ENCODE measurements around the gene ATP5F1D. TPM values are rescaled to one million over a fixed set of nuclear protein-coding genes. Genes with fewer than 3 reads are reported as not detected.
A peak's percentile ranks its signal among the peaks of the same experiment; 100 is the strongest.

Gene ATP5F1D
- total RNA-seq, 1 experiment from 2014 or later, result 126 TPM

DNA sequence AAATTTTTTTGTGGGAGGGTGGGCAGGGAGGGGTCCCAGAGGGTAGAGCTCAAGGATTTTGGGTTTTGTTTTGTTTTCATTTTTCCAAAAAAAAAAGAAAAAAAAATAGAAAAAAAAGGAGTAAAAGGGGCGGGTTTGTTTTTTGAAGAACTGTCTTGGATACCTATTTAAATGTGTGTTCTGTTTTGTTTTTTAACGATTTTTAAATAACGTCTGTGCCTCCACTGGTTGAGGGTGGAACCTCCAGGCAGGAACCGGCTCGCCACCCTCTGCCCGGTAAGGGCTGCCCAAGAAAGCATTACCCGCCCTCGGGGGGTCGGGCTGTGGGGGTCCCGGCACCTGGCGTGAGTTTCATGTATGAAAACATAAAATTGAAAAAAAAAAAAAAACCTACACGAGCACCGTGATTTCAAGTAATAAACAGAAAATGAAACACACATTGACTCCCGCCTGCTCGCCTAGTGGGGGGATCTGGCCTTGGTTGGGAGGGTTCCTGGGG, 17.2 kb downstream of the ATP5F1D start:
- CTCF ChIA-PET, result interaction anchor here (0.6 to 5.2 kb wide), 2 partner anchors 15 kb away, joined by 3 to 41 read pairs; no protein-coding TSS in a partner anchor
- Mint-ChIP-seq H3K27ac (ENCODE audit: unreplicated experiment) (peak overlapping the region; percentile 98), H3K4me3 (ENCODE audit: unreplicated experiment) (peak overlapping the region; percentile 78), H3K9me3 (ENCODE audit: unreplicated experiment) (no peaks in the 10 kb centered on the region), H3K4me1 (ENCODE audit: low read depth, unreplicated experiment) (peaks cover 18% of the 10 kb centered on the region), H3K27me3 (ENCODE audit: insufficient read depth, unreplicated experiment) (no peaks in the 10 kb centered on the region), H3K36me3 (ENCODE audit: insufficient read depth, unreplicated experiment) (peaks cover 93% of the 10 kb centered on the region)
- Histone ChIP-seq H3K4me3 (ENCODE audit: low read depth, low read length) (peak overlapping the region; percentile 28), H3K4me1 (peaks cover 75% of the 10 kb centered on the region), H3K27me3 (replicated peaks; ENCODE audit: control insufficient read depth, insufficient read depth, low read length) (no peaks in the 10 kb centered on the region), H3K36me3 (ENCODE audit: control insufficient read depth, insufficient read depth, low read length) (peaks cover 13% of the 10 kb centered on the region), H3K9me3 (no peaks in the 10 kb centered on the region)
- TF ChIP-seq, protein P1, sequence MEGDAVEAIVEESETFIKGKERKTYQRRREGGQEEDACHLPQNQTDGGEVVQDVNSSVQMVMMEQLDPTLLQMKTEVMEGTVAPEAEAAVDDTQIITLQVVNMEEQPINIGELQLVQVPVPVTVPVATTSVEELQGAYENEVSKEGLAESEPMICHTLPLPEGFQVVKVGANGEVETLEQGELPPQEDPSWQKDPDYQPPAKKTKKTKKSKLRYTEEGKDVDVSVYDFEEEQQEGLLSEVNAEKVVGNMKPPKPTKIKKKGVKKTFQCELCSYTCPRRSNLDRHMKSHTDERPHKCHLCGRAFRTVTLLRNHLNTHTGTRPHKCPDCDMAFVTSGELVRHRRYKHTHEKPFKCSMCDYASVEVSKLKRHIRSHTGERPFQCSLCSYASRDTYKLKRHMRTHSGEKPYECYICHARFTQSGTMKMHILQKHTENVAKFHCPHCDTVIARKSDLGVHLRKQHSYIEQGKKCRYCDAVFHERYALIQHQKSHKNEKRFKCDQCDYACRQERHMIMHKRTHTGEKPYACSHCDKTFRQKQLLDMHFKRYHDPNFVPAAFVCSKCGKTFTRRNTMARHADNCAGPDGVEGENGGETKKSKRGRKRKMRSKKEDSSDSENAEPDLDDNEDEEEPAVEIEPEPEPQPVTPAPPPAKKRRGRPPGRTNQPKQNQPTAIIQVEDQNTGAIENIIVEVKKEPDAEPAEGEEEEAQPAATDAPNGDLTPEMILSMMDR (IDR thresholded peaks at IDR 0.05; ENCODE audit: insufficient read depth in 1 of 2, low read depth in 1 of 2, low read length in 1 of 2, severe bottlenecking in 1 of 2, unreplicated experiment in 1 of 2), result no peak
- intact Hi-C loops (cut with micrococcal nuclease; ENCODE audit: unreplicated experiment), result loop anchor here (1.0 kb wide), 2 partner anchors 7 to 11 kb away; partner anchors contain the start of gene CIRBP
- DNase-seq, result no peak
- POLR2A ChIA-PET, result interaction anchor here (1.2 to 3.1 kb wide), 2 partner anchors 10 to 14 kb away, joined by 5 to 62 read pairs; partner anchors contain the start of gene CIRBP
- no TSS peak for BruUV-seq (replicated peaks)

DNA sequence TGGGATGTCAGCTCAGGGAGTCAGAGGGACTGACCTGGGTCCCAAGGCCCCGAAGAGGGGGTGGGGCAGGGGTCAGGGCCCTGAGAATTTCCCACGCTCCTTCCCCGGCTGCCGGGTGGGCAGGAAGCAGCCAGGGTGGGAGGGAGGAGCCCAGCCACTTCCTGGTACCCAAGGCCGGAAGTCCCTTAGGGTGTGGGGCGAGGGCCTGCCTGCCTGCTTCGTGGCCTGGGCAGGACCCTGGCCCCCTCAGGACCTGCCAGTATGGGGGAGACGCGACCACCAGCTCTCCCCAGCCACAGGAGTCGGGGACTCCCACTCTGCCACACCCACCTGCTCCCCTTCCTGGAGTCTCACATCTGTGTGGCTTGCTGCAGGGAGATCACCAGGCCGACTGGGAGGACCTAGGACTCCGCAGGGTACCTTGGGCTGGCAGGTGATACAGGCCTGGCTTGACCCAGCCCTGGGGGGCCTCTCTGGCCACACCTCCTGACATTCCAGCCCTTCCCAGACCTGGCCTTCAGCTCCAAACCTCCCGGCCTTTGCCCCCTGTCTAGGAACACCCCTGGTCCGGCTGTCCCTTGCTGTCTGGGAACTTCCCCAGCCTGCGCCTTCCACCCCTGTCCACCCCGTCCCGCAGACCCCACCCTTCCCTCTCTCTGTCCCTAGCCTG, 17.8 kb downstream of the ATP5F1D start:
- BruUV-seq (replicated peaks), result TSS peak; percentile 88

More for the DNA sequence above, 17.8 kb downstream of the ATP5F1D start:
- Mint-ChIP-seq H3K27me3 (ENCODE audit: insufficient read depth, unreplicated experiment) (no peaks in the 10 kb centered on the region), H3K27ac (ENCODE audit: unreplicated experiment) (peak overlapping the region; percentile 98), H3K9me3 (ENCODE audit: unreplicated experiment) (no peaks in the 10 kb centered on the region), H3K4me3 (ENCODE audit: unreplicated experiment) (peak overlapping the region; percentile 78), H3K4me1 (ENCODE audit: low read depth, unreplicated experiment) (peaks cover 18% of the 10 kb centered on the region), H3K36me3 (ENCODE audit: insufficient read depth, unreplicated experiment) (peaks cover 91% of the 10 kb centered on the region)
- Histone ChIP-seq H3K4me3 (ENCODE audit: low read depth, low read length) (peak overlapping the region; percentile 28), H3K27me3 (replicated peaks; ENCODE audit: control insufficient read depth, insufficient read depth, low read length) (no peaks in the 10 kb centered on the region), H3K36me3 (ENCODE audit: control insufficient read depth, insufficient read depth, low read length) (peaks cover 13% of the 10 kb centered on the region), H3K4me1 (peaks cover 72% of the 10 kb centered on the region), H3K9me3 (no peaks in the 10 kb centered on the region)
- peak; percentile 96 to 97 for DNase-seq
- intact Hi-C loops (cut with micrococcal nuclease; ENCODE audit: unreplicated experiment), result loop anchor here (1.0 kb wide), 2 partner anchors 8 to 10 kb away; partner anchors contain the start of gene CIRBP
- TF ChIP-seq, protein P1 (IDR thresholded peaks at IDR 0.05; ENCODE audit: insufficient read depth in 1 of 2, low read depth in 1 of 2, low read length in 1 of 2, severe bottlenecking in 1 of 2, unreplicated experiment in 1 of 2), result peak in 1 of 2 experiments; percentile 5
- ChIA-PET CTCF (interaction anchor here (0.5 to 5.2 kb wide), 5 partner anchors 10 to 297 kb away, joined by 3 to 41 read pairs (median 5); partner anchors contain the start of genes CIRBP and REEP6), POLR2A (interaction anchor here (0.5 to 3.1 kb wide), 4 partner anchors 10 to 334 kb away, joined by 3 to 62 read pairs (median 4); partner anchors contain the start of gene CIRBP)
